GM10847 (cell line): Measurements from ENCODE around the gene GCDH.

ENCODE experiments used
- POLR2A ChIP-seq: IDR thresholded peaks from 2 replicates; pipeline ENCODE4 v1.6.1; 2011; ENCODE audit not compliant: insufficient read length; ENCODE audit errors: extremely low read depth

Gene GCDH

DNA sequence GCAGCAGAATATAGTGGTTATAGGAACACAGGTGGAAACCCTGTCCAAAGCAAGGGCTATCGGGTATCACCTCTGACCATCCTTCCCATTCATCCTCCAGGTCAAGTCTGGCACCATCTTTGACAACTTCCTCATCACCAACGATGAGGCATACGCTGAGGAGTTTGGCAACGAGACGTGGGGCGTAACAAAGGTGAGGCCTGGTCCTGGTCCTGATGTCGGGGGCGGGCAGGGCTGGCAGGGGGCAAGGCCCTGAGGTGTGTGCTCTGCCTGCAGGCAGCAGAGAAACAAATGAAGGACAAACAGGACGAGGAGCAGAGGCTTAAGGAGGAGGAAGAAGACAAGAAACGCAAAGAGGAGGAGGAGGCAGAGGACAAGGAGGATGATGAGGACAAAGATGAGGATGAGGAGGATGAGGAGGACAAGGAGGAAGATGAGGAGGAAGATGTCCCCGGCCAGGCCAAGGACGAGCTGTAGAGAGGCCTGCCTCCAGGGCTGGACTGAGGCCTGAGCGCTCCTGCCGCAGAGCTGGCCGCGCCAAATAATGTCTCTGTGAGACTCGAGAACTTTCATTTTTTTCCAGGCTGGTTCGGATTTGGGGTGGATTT is 52.6 kb downstream of the GCDH start:
- peak; percentile 6 for TF ChIP-seq POLR2A

DNA sequence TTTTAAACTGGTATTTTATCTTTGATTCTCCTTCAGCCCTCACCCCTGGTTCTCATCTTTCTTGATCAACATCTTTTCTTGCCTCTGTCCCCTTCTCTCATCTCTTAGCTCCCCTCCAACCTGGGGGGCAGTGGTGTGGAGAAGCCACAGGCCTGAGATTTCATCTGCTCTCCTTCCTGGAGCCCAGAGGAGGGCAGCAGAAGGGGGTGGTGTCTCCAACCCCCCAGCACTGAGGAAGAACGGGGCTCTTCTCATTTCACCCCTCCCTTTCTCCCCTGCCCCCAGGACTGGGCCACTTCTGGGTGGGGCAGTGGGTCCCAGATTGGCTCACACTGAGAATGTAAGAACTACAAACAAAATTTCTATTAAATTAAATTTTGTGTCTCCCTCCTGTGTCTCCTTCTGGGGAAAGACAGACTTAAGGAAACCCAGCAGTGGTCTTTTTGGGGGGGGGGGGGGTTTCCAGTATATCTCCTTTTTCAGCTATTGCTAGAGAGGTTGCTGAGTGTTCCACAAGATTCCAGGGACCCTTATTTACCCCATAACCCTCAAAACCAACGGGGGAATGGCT is 53.2 kb downstream of the GCDH start:
- no peak for TF ChIP-seq POLR2A

DNA sequence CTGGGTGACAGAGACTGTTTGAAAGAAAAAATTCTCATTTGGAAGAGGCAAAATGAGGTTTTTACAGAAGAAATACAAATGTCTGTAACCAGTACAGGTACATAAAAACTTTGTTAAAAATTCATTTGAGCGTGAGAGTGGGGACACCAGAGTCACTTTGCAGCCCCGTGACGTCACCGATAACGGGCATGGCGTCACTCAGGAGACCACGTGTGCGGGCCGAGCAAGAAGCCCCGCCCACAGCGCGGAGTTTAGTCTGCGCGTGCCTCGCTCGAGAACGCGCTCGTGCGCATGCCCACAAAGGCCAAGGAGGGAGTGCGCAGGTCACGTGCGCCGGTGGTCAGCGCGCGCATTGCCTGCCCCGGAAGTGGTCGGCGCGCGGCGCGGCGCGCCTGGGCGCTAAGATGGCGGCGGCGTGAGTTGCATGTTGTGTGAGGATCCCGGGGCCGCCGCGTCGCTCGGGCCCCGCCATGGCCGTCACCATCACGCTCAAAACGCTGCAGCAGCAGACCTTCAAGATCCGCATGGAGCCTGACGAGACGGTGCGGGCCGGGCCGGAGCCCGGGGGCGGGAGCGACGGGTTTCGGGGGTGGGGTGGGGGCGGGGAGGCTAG is 54.6 kb downstream of the GCDH start, which contains the start of gene RAD23A:
Gene RAD23A (plus strand): TSS at position 384 of the 613 bp plus-strand sequence. CDS start 87 bp downstream, at position 471.
- TF ChIP-seq POLR2A = peak; percentile 89

DNA sequence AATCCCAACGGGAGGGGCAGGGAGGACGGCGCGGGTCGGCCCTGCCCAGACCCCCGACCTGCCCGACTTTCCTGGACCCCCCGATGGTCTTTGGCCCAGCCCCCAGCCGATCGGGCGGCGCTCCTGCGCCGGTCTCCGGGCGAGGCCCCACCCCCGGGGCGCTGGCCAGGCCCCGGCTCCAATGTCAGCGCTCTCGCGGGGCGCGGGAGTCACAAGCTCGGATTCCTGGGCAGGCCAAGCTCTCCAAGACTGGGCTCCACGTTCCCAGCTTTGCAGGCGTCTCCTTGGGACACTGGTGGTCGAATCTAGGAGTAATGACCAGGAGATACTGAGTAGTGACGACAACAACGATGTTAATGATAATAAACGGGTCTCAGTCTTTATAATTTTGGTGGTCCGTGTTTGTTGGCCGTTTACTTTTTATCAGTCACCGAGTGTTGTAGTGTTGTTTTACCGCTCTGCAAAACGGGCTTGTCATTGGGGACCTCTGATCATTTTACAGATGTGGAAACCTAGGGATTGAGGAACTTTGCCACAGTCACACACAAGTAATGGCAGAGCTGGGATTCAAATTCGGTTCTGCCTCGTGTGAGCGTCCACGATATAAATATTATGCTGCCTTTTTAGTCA is 55.2 kb downstream of the GCDH start:
- TF ChIP-seq POLR2A = no peak

DNA sequence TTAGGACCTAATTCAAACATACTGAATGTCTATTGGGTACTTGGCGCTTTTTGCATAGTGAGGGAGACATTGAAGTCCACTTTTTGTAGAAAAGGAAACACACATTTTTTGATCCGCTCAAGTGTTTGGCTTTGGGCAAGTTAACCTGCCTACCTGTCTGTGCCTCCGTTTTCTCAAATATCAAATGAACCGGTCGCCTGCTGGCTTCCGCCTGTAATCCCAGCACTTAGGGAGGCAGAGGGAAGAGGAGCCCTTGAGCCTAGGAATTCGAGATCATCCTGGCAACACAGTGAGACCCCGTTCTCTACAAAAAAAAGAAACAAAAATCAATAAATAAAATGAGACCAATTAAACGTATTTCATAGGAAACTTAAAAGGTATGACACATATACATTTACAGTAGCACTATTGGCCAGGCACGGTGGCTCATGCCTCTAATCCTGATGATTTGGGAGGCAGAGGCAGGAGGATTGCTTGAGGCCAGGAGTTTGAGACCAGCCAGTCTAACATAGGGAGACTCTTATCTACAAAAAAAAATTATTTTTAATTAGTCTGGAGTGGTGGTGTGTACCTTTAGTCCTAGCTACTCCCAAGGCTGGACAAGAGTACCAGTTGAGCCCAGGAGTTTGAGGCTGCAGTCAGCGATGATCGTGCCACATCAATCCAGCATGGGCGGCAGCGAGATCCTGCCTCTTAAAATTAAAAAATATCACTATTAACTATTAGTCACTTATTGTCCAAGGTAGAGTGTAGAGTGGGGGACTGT is 56.0 kb downstream of the GCDH start:
- TF ChIP-seq POLR2A = no peak

DNA sequence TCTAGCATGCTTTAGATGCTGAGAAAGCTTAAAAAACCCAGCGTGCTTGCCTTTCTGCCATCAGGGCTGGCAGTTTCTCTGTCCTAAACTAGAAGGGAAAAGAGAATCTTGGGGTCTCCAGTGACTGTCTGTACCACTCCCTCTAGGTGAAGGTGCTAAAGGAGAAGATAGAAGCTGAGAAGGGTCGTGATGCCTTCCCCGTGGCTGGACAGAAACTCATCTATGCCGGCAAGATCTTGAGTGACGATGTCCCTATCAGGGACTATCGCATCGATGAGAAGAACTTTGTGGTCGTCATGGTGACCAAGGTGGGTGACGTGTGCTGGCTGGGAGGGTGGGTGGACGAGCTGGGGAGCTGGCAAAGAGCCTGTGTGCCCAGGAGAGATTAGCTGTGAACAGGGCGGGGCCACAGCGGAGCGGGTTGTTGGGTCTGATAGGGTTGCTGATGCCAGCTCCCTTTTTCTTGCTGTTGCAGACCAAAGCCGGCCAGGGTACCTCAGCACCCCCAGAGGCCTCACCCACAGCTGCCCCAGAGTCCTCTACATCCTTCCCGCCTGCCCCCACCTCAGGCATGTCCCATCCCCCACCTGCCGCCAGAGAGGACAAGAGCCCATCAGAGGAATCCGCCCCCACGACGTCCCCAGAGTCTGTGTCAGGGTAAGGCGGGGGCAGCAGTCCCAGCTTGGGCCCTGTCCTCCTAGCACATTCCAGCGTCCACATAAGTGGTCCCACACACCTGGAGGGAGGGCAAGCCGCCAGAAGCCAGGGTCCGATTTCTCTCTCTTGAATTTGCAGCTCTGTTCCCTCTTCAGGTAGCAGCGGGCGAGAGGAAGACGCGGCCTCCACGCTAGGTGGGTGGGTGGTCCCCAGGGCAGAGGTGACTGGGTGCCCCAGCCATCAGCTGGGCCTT is 57.0 kb downstream of the GCDH start:
- no peak for TF ChIP-seq POLR2A

DNA sequence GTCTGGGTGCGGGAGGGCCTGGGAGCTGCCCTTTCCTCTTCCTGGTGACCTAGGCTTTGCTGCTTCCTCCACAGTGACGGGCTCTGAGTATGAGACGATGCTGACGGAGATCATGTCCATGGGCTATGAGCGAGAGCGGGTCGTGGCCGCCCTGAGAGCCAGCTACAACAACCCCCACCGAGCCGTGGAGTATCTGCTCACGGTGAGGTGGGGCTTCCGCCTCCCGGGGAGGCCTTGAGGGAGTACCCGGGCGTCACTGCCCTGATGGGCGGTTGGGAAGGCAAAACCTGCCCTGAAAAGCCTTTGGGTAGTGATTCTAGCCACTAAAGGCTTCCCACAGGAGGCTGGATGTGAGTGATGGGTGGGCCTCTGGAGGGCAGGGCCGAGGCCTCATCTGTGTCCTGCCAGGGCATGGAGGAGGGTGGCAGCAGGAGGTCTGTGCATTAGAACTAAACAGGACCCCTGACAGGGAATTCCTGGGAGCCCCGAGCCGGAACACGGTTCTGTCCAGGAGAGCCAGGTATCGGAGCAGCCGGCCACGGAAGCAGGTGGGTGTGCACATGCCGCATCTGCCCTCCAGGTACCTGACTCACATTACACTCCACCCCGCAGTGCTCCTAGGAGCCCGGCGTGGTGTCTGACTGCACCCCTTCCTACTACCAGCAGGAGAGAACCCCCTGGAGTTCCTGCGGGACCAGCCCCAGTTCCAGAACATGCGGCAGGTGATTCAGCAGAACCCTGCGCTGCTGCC is 57.8 kb downstream of the GCDH start:
- no peak for TF ChIP-seq POLR2A
